ENCODE measurements around the gene LARGE1. TPM values are rescaled to one million over a fixed set of nuclear protein-coding genes. Genes with fewer than 3 reads are reported as not detected.

Gene LARGE1
- total RNA-seq, 1 experiment from 2014 or later, result 5.2 TPM

- DNase-seq (ENCODE audit: unreplicated experiment), result no peak
- Mint-ChIP-seq H3K9me3 (ENCODE audit: unreplicated experiment) (no peaks in the 10 kb centered on the region), H3K36me3 (ENCODE audit: insufficient read depth, unreplicated experiment) (no peaks in the 10 kb centered on the region), H3K4me1 (ENCODE audit: insufficient read depth, unreplicated experiment) (no peaks in the 10 kb centered on the region), H3K27ac (ENCODE audit: low read depth, unreplicated experiment) (no peak overlapping the region), H3K27me3 (ENCODE audit: insufficient read depth, unreplicated experiment) (no peaks in the 10 kb centered on the region), H3K4me3 (ENCODE audit: unreplicated experiment) (no peak overlapping the region)
- no TSS peak for BruUV-seq (replicated peaks)
- intact Hi-C loops (cut with micrococcal nuclease), result no loop called here
- ChIA-PET CTCF (no interaction called here), POLR2A (no interaction called here)
- TF ChIP-seq CTCF (IDR thresholded peaks at IDR 0.05; ENCODE audit: unreplicated experiment), result no peak
Observed at GRCh38 chr22:33895444-33895843, 24.8 kb downstream of the LARGE1 start.

GRCh38 chr22:33894515-33894914, 25.8 kb downstream of the LARGE1 start:
- H3K36me3 Mint-ChIP-seq (ENCODE audit: insufficient read depth, unreplicated experiment), result no peaks in the 10 kb centered on the region
- H3K9me3 Mint-ChIP-seq (ENCODE audit: unreplicated experiment), result no peaks in the 10 kb centered on the region
- no peak overlapping the region for H3K27ac Mint-ChIP-seq (ENCODE audit: low read depth, unreplicated experiment)
- CTCF ChIA-PET, result no interaction called here
- H3K27me3 Mint-ChIP-seq (ENCODE audit: insufficient read depth, unreplicated experiment), result no peaks in the 10 kb centered on the region
- H3K4me1 Mint-ChIP-seq (ENCODE audit: insufficient read depth, unreplicated experiment), result no peaks in the 10 kb centered on the region
- POLR2A ChIA-PET, result no interaction called here
- H3K4me3 Mint-ChIP-seq (ENCODE audit: unreplicated experiment), result no peak overlapping the region
- no peak for TF ChIP-seq CTCF (IDR thresholded peaks at IDR 0.05; ENCODE audit: unreplicated experiment)
- intact Hi-C loops (cut with micrococcal nuclease), result no loop called here
- BruUV-seq (replicated peaks), result no TSS peak
- no peak for DNase-seq (ENCODE audit: unreplicated experiment)

GRCh38 chr22:33894036-33894435, 26.2 kb downstream of the LARGE1 start:
- DNase-seq (ENCODE audit: unreplicated experiment), result no peak
- no TSS peak for BruUV-seq (replicated peaks)
- no peak for TF ChIP-seq CTCF (IDR thresholded peaks at IDR 0.05; ENCODE audit: unreplicated experiment)
- no peaks in the 10 kb centered on the region for H3K36me3 Mint-ChIP-seq (ENCODE audit: insufficient read depth, unreplicated experiment)
- no peaks in the 10 kb centered on the region for H3K4me1 Mint-ChIP-seq (ENCODE audit: insufficient read depth, unreplicated experiment)
- H3K27me3 Mint-ChIP-seq (ENCODE audit: insufficient read depth, unreplicated experiment), result no peaks in the 10 kb centered on the region
- H3K4me3 Mint-ChIP-seq (ENCODE audit: unreplicated experiment), result no peak overlapping the region
- POLR2A ChIA-PET, result interaction anchor here (0.5 kb wide), 1 partner anchor 10 kb away, joined by 3 read pairs; no protein-coding TSS in a partner anchor
- H3K9me3 Mint-ChIP-seq (ENCODE audit: unreplicated experiment), result no peaks in the 10 kb centered on the region
- CTCF ChIA-PET, result no interaction called here
- intact Hi-C loops (cut with micrococcal nuclease), result no loop called here
- no peak overlapping the region for H3K27ac Mint-ChIP-seq (ENCODE audit: low read depth, unreplicated experiment)

- no peaks in the 10 kb centered on the region for H3K9me3 Mint-ChIP-seq (ENCODE audit: unreplicated experiment)
- TF ChIP-seq CTCF (IDR thresholded peaks at IDR 0.05; ENCODE audit: unreplicated experiment), result no peak
- no peaks in the 10 kb centered on the region for H3K36me3 Mint-ChIP-seq (ENCODE audit: insufficient read depth, unreplicated experiment)
- intact Hi-C loops (cut with micrococcal nuclease), result no loop called here
- no peak for DNase-seq (ENCODE audit: unreplicated experiment)
- H3K27ac Mint-ChIP-seq (ENCODE audit: low read depth, unreplicated experiment), result no peak overlapping the region
- no peak overlapping the region for H3K4me3 Mint-ChIP-seq (ENCODE audit: unreplicated experiment)
- no TSS peak for BruUV-seq (replicated peaks)
- H3K4me1 Mint-ChIP-seq (ENCODE audit: insufficient read depth, unreplicated experiment), result no peaks in the 10 kb centered on the region
- POLR2A ChIA-PET, result interaction anchor here (0.5 to 0.6 kb wide), 2 partner anchors 11 to 86 kb away, joined by 3 read pairs; no protein-coding TSS in a partner anchor
- CTCF ChIA-PET, result no interaction called here
- no peaks in the 10 kb centered on the region for H3K27me3 Mint-ChIP-seq (ENCODE audit: insufficient read depth, unreplicated experiment)
Observed at GRCh38 chr22:33893512-33893911, 26.8 kb downstream of the LARGE1 start.

All from MCF 10A (cell line).